Stimulated activated CD4-positive, alpha-beta T cell treated with anti-CD3 and anti-CD28 coated beads, Interleukin-15, amount 100 ng/mL, for 1 hour (primary cell): ENCODE measurements around the gene TBKBP1.
A peak's percentile ranks its signal among the peaks of the same experiment; 100 is the strongest.

Source experiments
- DNase-seq, 2 donors: peaks; one replicate each; pipeline ENCODE4 v3.0.0-alpha.2; 2020; ENCODE audit warnings: low read depth in 1 of 2, low spot score in 1 of 2

TBKBP1 gene, protein sequence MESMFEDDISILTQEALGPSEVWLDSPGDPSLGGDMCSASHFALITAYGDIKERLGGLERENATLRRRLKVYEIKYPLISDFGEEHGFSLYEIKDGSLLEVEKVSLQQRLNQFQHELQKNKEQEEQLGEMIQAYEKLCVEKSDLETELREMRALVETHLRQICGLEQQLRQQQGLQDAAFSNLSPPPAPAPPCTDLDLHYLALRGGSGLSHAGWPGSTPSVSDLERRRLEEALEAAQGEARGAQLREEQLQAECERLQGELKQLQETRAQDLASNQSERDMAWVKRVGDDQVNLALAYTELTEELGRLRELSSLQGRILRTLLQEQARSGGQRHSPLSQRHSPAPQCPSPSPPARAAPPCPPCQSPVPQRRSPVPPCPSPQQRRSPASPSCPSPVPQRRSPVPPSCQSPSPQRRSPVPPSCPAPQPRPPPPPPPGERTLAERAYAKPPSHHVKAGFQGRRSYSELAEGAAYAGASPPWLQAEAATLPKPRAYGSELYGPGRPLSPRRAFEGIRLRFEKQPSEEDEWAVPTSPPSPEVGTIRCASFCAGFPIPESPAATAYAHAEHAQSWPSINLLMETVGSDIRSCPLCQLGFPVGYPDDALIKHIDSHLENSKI

DNA sequence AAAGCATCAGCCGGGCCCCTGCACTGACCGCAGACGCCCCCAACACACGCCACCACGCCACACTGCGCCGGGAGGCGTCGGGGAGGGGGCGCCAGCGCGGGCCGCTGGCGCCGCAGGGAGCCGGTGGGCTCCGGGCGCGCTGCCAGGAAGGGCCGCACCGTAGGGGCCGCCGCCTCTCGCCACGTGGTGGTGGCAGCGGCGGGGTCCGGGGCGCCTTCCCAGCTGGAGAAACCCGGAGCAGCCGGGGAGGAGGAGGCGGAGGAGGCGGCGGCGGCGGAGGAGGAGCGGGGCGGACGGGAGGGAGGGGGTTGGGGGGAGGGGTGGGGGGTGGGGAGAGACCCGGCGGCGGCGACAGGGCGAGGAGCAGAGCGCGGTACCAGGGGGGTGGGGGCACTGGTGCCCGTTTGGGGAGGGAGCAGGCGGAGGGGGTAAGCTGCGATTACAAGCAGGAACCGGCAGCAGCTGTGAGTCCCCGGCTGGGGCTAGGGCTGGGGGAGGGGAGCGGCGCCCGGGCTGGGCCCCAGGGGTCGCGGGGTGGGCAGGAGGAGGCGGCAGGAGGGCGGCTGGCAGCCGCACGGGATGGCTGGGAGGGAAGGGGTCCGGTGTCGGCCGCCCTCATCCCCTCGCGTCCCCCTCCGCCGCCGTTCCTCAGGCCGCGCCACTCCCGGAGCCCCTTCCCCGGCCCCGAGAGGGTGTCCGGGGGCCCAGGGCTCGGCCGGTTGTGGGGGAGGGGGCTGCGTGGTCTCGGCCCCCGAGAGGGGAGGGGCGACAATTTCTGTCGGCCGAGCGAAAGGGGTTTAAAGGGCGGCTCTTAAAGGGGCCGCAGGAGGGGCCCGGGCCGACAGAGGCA, at the start of gene TBKBP1:
Gene TBKBP1 (plus strand): TSS at position 431 of the 850 bp plus-strand sequence. CDS start 1,952 bp downstream, outside the sequence.
- peak in 1 of 2 donors; percentile 56 for DNase-seq

DNA sequence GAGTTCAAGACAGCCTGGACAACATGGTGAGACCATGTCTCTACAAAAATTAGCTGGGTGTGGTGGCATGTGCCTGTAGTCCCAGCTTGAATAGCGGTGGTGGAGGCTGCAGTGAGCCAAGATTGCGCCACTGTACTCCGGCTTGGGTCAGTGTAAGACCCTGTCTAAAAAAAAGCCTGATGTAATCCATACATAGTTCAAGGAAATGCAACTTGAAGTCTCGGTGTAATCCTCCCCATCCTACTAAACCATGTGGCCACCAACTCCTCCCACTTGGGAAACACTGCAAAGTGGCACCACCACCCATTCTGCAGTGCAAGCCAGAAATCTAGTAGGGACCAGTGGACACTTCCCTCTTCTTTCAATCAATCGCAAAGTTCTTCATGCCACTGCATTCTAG, 49.6 kb upstream of the TBKBP1 start:
- no peak for DNase-seq

DNA sequence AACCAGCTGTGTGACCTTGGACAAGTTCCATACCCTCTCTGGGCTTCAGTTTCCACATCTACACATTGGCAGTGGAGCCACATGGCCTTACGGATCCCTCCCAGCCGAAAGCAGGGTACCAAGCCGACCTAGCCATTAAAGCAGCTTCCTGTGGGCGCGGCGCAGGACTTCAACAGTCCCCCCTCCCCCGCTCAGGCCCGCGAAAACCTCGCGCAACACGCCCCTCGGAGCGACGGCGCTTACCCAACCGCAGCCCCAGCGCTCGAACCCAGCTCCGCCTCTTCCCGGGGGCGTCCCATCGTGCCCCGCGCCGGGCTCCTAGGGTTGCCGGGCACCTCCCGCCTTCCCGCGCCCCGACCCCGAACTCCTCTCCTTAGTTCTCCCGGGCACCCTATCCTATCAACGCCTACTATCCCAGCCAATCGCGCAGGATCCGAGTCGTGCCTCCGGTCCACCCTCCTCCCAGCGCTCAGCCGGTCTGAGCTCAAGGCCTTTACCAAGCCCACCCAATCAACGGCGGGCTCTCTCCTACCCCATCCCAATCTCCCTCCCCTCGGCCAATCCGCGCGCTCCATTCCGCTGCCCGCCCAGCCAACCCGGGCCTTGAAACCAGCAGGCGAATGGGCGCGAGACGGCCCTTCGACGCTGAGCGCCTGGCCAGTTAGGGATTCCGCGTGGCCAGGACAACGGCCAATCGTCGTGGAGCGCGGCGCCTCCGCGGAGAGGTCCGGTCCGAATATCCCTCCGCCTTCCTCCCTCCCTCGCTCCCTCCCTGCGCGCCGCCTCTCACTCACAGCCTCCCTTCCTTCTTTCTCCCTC, 44.6 kb upstream of the TBKBP1 start, which contains the start of gene KPNB1:
Gene KPNB1 (plus strand): TSS at position 767 of the 819 bp plus-strand sequence. CDS start 326 bp downstream, outside the sequence.
- peak; percentile 92 to 94 for DNase-seq

DNA sequence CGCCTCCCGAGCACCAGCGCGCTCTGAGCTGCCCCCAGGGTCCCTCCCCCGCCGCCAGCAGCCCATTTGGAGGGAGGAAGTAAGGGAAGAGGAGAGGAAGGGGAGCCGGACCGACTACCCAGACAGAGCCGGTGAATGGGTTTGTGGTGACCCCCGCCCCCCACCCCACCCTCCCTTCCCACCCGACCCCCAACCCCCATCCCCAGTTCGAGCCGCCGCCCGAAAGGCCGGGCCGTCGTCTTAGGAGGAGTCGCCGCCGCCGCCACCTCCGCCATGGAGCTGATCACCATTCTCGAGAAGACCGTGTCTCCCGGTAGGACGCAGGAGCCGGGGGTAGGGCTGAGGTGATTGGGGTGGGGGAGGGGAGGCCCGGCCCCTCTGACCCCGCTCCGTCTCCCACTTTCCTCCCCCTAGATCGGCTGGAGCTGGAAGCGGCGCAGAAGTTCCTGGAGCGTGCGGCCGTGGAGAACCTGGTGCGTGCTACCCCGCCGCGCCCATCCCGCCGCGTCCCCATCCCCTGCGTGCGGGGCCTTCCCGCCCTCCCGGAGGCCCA, 43.9 kb upstream of the TBKBP1 start:
- DNase-seq, result no peak

DNA sequence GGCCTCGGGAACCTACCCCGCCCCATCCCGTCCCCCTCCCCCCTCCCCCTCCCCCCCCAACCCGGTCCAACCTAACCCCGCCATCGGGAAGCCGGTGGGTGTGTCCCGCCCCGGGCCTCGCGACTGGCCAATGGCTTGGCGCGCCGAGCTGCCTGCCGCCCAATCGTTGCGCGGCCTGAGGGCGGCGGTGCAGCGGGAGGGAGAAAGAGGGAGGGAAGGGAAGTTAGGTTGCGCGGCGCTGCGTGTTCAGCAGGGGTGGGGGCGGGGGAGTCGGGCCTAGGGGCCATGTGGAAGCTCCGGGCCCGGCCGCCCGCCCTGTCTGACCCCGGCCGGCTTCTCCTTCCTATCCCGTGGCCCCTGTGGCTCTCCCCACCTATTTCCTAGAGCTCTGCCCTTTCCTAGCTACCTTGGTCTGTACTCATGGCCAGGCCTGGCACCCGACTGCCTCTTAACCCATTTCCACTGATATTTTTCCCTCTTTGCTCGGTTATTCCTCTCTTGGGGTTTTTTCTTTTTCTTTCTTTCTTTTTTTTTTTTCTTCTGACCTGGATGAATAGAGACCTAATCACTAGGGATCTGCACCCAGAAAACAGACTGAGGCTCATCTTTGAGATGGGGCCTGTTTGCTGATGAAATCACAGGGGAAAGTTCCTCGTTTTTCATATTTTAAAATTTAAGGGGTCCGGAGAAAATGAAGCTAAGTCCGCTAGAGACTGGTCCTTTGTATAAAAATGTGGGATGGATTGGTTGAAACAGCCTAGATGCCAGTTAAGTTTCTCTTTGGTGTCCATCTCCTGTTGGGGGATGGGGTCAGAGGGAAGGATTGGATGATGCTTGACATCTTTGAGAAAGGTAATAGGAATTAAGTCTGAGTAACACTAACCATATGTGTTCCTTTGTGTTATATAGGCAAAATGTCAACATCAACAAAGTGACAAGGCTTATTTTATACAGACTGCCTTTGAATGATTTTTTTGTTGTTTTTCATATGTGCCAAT, 43.1 kb upstream of the TBKBP1 start:
- DNase-seq, result peak; percentile 84 to 92

DNA sequence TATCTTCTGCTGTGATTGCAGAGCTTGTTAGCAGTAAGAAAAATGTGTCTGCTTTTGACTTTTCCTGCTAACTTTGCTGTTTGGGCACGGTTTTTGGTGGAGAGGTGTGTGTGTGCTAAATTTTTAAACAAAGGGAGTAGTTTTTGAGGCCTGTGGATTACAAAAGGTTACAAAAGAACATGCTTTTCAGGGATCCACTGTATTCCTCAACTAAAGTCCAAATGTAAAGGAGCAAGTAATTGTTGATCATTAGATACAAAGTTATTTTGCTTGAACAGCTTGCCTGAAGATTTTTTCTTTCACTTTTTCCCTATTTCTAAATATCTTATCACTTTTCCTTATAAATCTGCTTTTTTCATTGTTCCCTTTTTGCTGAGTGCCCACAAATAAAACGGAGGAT, 42.3 kb upstream of the TBKBP1 start:
- DNase-seq, result no peak

DNA sequence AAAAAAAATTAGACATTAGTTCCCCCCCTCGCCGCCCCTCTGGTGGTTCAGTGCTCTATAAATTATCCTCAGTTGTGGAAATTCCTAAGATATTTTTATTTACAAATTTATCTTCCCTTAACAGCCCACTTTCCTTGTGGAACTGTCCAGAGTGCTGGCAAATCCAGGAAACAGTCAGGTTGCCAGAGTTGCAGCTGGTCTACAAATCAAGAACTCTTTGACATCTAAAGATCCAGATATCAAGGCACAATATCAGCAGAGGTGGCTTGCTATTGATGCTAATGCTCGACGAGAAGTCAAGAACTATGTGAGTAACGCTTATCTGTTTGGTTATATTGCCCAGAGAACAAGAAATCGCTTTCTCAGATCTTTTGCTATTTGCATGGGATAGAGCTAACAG, 41.4 kb upstream of the TBKBP1 start:
- DNase-seq, result no peak

DNA sequence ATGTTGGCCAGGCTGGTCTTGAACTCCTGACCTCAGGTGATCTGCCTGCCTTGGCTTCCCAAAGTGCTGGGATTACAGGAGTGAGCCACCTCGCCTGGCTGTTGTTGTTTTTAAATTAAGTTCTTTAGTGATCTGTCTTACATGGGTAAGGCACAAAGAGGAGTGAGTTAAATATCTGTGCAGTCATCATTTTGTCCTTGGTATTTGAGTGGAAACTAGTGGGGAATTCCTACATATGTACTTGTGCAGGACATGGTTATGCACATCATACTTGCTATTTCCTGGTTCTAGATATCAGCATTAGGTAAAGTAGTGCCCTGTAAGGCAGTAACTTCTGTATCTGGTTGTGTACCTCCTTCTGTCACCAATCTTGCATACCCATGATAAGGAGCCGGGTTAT, 40.5 kb upstream of the TBKBP1 start:
- no peak for DNase-seq

DNA sequence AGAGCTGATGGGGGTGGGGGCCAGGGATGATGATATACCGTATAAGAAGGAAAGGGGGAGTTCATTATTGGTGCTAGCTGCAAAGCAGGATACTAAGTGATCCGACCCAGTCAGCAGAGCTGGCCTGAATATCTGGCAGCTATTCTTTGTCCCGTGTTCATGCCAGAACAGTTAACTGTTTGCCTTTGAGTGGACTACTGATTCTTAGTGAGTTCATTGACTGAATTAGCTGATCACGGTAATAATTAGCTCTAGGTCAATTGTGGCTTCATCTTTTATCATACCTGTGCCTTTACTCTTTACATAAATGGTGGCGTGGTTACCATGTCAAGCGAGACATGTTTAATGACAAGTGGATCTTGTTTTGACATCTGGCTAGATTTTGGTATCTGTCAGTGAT, 39.0 kb upstream of the TBKBP1 start:
- no peak for DNase-seq

DNA sequence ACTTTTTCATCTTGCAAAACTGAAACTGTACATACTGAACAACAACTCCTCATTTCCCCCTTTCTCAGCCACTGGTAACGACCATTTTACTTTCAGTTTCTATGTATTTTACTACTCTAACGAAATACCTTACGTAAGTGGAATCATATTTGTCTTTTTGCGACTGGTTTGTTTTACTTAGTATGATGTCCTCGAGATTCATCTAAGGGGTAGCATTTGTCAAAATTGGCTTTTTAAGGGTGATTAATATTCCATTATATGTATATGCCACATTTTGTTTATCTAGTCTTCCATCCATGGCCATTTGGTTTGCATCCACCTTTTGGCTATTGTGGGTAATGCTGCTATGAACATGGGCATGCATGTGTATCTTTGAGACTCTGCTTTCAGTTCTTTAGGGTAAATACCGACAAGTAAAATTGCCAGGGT, 33.9 kb upstream of the TBKBP1 start:
- no peak for DNase-seq

DNA sequence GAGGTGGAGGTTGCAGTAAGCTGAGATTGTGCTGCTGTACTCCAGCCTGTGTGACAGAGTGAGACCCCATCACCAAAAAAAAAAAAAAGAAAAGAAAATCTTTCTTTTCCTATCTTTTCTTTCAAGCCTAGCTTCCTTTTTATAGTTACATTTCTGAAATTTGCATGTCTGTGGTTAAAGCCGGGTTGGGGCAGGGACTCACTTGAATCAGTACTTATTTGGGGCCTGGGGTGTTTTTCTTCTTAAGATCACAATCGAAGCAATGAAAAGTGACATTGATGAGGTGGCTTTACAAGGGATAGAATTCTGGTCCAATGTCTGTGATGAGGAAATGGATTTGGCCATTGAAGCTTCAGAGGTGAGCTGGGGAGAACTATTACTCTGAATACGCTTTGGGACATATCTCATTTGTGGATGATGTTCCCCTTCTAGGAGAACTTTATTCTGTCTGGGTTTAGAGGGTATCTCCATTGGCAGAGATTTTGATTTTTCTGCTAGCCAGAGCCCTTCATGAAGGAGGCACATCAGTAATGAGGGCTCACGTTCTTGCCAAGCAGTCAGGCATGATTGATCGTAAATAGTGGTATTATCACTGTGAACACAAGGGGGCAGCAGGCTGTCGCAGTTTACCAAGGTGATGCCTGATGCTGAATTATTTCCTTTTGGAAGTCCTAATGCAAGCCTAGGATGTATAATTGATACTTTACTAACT, 29.9 kb upstream of the TBKBP1 start:
- DNase-seq, result peak; percentile 12 to 19

DNA sequence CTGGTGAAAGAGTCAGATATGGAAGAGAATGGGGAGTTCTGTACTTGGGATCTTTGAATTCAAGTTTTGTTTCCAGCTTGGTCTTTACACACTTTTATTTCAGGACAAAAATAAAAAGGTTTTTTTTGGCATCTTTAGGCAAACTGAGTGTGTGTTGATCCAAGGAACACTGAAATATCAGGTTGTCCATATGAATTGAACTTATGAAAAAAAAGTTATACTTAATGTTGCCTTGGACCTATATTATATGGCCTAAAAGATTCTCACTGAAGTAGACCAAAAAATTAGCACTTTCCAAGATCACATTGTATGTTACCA, 29.4 kb upstream of the TBKBP1 start:
- no peak for DNase-seq

DNA sequence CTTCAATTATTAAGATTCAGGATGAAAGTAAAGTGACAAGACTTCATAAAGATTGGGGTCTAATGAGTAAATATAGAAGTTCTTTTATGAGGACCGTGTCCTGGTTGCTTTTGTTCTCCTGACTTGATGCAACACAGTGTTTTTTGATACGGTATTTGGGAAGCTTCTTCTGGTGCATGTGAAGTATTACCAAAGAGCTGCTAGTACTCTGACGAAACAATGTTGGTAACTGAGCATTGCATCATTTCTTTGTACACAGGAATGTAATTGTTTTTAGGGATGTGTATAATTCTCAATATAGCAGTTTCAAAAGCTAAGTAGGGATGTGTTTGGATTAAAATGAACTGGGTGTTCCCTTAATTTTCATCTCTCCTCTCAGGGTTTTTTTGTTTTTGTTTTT, 28.3 kb upstream of the TBKBP1 start:
- no peak for DNase-seq

DNA sequence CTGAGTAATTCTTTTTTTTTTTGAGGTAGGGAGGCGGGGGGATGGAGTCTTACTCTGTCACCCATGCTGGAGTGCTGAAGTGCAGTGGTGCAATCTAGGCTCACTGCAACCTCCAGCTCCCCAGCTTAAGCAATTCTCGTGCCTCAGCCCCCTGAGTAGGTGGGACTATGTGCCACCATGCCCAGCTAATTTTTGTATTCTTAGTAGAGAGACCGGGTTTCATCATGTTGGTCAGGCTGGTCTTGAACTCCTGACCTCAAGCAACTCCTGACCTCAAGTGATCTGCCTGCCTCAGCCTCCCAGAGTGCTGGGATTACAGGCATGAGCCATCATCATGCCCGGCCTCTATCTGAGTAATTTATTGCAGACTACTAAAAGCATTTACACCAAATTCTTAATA, 24.9 kb upstream of the TBKBP1 start:
- no peak for DNase-seq

DNA sequence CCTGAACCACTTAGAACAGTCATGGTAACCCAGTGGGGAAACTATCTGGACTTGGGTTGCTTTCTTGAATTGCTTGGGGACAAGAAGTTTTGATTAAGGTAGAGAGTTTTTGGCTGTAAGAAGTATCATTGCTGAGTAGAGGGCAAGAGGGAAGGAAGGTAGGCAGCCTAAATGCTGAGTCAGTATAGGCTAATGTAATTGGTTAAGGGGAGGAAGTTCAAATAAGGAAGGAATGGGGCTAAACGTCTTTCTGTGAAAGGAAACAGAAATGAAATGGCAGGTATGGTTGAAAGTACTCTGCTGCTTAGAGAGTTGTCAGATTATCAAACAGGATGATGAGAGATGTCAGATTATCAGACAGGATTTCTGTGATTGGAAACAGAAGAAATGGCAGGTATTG, 23.9 kb upstream of the TBKBP1 start:
- no peak for DNase-seq

DNA sequence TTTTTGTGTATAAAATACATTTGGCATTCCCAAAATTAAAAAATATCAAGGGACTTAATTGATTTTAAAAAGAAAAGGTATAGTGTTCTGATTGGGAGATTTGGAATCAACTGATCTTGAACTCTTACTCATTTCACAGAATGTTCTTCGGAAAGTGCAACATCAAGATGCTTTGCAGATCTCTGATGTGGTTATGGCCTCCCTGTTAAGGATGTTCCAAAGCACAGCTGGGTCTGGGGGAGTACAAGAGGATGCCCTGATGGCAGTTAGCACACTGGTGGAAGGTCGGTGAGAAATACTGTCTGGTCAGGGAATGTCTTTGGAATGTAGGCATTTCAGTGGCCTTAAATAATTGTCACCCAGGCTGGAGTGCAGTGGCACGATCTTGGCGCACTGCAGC, 19.5 kb upstream of the TBKBP1 start:
- no peak for DNase-seq

DNA sequence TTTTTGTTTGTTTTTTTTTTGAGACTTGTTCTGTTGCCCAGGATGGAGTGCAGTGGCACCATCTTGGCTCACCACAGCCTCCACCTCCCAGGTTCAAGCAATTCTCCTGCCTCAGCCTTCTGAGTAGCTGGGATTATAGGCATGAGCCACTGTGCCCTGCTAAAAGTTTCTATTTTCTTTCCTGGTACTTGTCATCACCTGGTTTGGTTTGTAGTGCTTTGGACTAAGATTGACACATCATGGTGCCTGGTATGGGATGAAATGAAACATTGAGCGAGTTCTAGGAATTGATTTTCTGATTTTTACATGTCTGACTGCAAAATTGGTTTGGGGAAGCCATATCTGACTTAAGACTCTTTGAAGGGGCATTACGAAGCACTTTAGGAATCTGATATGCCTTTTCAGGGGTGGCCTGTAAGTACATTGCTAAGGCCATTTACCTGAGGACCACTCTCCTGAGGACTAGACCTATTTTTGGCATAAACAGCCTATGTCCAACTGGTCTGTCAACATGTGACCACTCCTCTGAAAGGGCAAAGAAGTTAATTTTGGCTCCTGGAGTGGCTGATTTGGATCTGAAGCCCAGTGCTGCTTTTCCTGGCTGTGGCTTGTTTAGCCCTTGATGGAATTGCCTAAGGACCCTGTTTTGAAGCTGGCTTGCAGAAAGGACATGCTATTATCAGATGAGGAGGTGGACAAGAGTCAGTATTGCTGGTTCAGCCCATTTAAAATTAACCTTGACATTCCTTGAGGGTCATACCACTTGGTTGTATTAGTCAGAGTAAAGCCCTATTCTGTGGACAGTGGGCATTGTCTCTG, 18.4 kb upstream of the TBKBP1 start:
- DNase-seq, result no peak

DNA sequence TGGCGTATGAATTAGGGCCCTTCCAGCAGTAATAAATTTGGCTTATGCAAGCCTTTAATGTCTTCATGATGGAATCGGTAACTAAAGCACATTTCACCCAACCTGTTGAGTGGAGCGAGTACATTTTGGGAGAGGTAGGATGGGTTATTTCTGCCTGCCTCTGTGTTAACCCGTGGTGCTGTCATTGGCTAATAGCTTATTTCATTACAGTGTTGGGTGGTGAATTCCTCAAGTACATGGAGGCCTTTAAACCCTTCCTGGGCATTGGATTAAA, 17.8 kb upstream of the TBKBP1 start:
- no peak for DNase-seq
